Adipose tissue (tissue), 3 donors: Measurements from ENCODE around the gene ATP6V1G2. TPM values are rescaled to one million over a fixed set of nuclear protein-coding genes. Genes with fewer than 3 reads are reported as not detected.
A peak's percentile ranks its signal among the peaks of the same experiment; 100 is the strongest.
"Not testable (repeated sequence)": the region's sequence is repeated elsewhere in the genome, so short reads cannot be mapped to it uniquely, and the experiment has no call there.

Experiments used
- H3K27ac ChIP-seq: one replicate; pipeline ENCODE4 v1.5.1; 2013; ENCODE audit warnings: low read depth, low read length
- WGBS, 3 donors: extraction: QIAGEN DNeasy Blood & Tissue Kit; methylation state at CpG; one replicate each; pipeline ENCODE4 v1.1.7; 2013; 5-methylcytosine and 5-hydroxymethylcytosine counted together
- polyA plus RNA-seq, 3 donors: library from polyadenylated mRNA; stranded (reverse); fragments of 200-250 nt; gene quantifications; one replicate each; pipeline ENCODE4 v1.2.3, GENCODE V29; 2013
- donor health status: healthy with polysubstance abuse.
- donor health status: Bipolar disorder and iron deficiency.
- donor health status: healthy.

ATP6V1G2 gene
- polyA plus RNA-seq, 3 donors = 0.48 to 1.8 (median 0.81) TPM

GRCh38 chr6:31558318-31558625 lies 11.9 kb upstream of the ATP6V1G2 start:
- 76 to 90% (median 77%) methylated on average over 8 of the region's 8 CpGs for WGBS, 3 donors
- no peak overlapping the region for H3K27ac ChIP-seq

- no peak overlapping the region for H3K27ac ChIP-seq
- WGBS, 3 donors = 54 to 81% (median 60%) methylated on average over 24 of the region's 24 CpGs
These were observed 11.3 kb upstream of the ATP6V1G2 start for GRCh38 chr6:31557443-31558317.

GRCh38 chr6:31556307-31556706 lies 9.9 kb upstream of the ATP6V1G2 start:
- WGBS, 3 donors = 56 to 71% (median 57%) methylated on average over 3 of the region's 3 CpGs

GRCh38 chr6:31551371-31551770 lies 5.0 kb upstream of the ATP6V1G2 start:
- not testable (repeated sequence) for H3K27ac ChIP-seq
- 31 to 46% (median 33%) methylated on average over 5 of the region's 5 CpGs for WGBS, 3 donors

More at GRCh38 chr6:31556307-31556706, 9.9 kb upstream of the ATP6V1G2 start:
- H3K27ac ChIP-seq = no peak overlapping the region

GRCh38 chr6:31548544-31548873 lies 2.1 kb upstream of the ATP6V1G2 start:
- WGBS, 3 donors = 91 to 96% (median 92%) methylated on average over 2 of the region's 2 CpGs
- no peak overlapping the region for H3K27ac ChIP-seq

- no peak overlapping the region for H3K27ac ChIP-seq
- 73 to 77% (median 74%) methylated on average over 24 of the region's 24 CpGs for WGBS, 3 donors
These were observed 1.5 kb upstream of the ATP6V1G2 start for GRCh38 chr6:31547727-31548543.

- no peak within 1 kb of the TSS for H3K27ac ChIP-seq
- 0% methylated on average over 25 of the region's 25 CpGs for WGBS, 3 donors
These were observed 734 bp upstream of the ATP6V1G2 start, which contains the start of gene NFKBIL1 for GRCh38 chr6:31546958-31547726. NFKBIL1 (plus strand) TSS chr6:31547608; CDS start chr6:31547695, 87 bp downstream.

- WGBS, 3 donors = 72 to 89% (median 85%) methylated on average over 7 of the region's 7 CpGs
- no peak overlapping the region for H3K27ac ChIP-seq
These were observed 1.1 kb downstream of the ATP6V1G2 start for GRCh38 chr6:31545291-31545690.

- no peak overlapping the region for H3K27ac ChIP-seq
- 76 to 88% (median 80%) methylated on average over 2 of the region's 2 CpGs for WGBS, 3 donors
These were observed 1.7 kb downstream of the ATP6V1G2 start for GRCh38 chr6:31544676-31545075.

GRCh38 chr6:31543639-31544038 lies 2.8 kb downstream of the ATP6V1G2 start:
- 93 to 97% (median 94%) methylated on average over 6 of the region's 6 CpGs for WGBS, 3 donors

GRCh38 chr6:31541658-31542521 lies 4.5 kb downstream of the ATP6V1G2 start, which contains the start of gene DDX39B:
DDX39B (minus strand) TSS chr6:31542003; CDS start chr6:31540532, 1,471 bp downstream.
- peak within 1 kb of the TSS; percentile 65 for H3K27ac ChIP-seq
- 0 to 1% (median 0%) methylated on average over 43 of the region's 43 CpGs for whole genome bisulfite sequencing, 3 donors

More at GRCh38 chr6:31543639-31544038, 2.8 kb downstream of the ATP6V1G2 start:
- no peak overlapping the region for H3K27ac ChIP-seq

GRCh38 chr6:31541059-31541657 lies 5.2 kb downstream of the ATP6V1G2 start:
- WGBS, 3 donors = 0 to 1% (median 0%) methylated on average over 21 of the region's 21 CpGs
- H3K27ac ChIP-seq = peak overlapping the region; percentile 65

GRCh38 chr6:31540640-31541039 lies 5.8 kb downstream of the ATP6V1G2 start:
- WGBS, 3 donors = 8 to 23% (median 18%) methylated on average over 4 of the region's 4 CpGs
- H3K27ac ChIP-seq = no peak overlapping the region

GRCh38 chr6:31538805-31539400 lies 7.5 kb downstream of the ATP6V1G2 start:
- no peak overlapping the region for H3K27ac ChIP-seq
- WGBS, 3 donors = 35 to 67% (median 53%) methylated on average over 6 of the region's 6 CpGs

- 29 to 36% (median 36%) methylated on average over 2 of the region's 2 CpGs for WGBS, 3 donors
- no peak overlapping the region for H3K27ac ChIP-seq
These were observed 10.7 kb downstream of the ATP6V1G2 start for GRCh38 chr6:31535538-31536324.

GRCh38 chr6:31534521-31535040 lies 11.8 kb downstream of the ATP6V1G2 start:
- no peak overlapping the region for H3K27ac ChIP-seq
- WGBS, 3 donors = 88 to 89% (median 88%) methylated on average over 24 of the region's 24 CpGs
